ENCODE results near the gene AKAIN1.

The AKAIN1 gene

GRCh38 chr18:5158587-5158986, 38.5 kb downstream of the AKAIN1 start:
- no peak for FAIRE-seq

- FAIRE-seq, result no peak
These were observed 38.9 kb downstream of the AKAIN1 start for GRCh38 chr18:5158172-5158571.

GRCh38 chr18:5155907-5156287, 41.2 kb downstream of the AKAIN1 start:
- FAIRE-seq, result no peak

- FAIRE-seq, result no peak
These were observed 41.7 kb downstream of the AKAIN1 start for GRCh38 chr18:5155218-5155906.

- no peak for FAIRE-seq
These were observed 44.6 kb downstream of the AKAIN1 start for GRCh38 chr18:5152343-5153020.

- no peak for FAIRE-seq
These were observed 46.2 kb downstream of the AKAIN1 start for GRCh38 chr18:5150894-5151293.

- FAIRE-seq, result no peak
These were observed 51.0 kb downstream of the AKAIN1 start for GRCh38 chr18:5146093-5146492.

GRCh38 chr18:5145168-5145825, 51.8 kb downstream of the AKAIN1 start:
- FAIRE-seq, result no peak

- no peak for FAIRE-seq
These were observed 52.4 kb downstream of the AKAIN1 start for GRCh38 chr18:5144629-5145028.

- FAIRE-seq, result no peak
These were observed 54.2 kb downstream of the AKAIN1 start for GRCh38 chr18:5142859-5143258.

GRCh38 chr18:5142131-5142530, 54.9 kb downstream of the AKAIN1 start:
- no peak for FAIRE-seq

GRCh38 chr18:5137261-5137660, 59.8 kb downstream of the AKAIN1 start:
- no peak for FAIRE-seq

- FAIRE-seq, result no peak
These were observed 64.1 kb downstream of the AKAIN1 start for GRCh38 chr18:5132987-5133386.

GRCh38 chr18:5122272-5122671, 74.8 kb downstream of the AKAIN1 start:
- FAIRE-seq, result no peak

GRCh38 chr18:5110266-5110665, 86.8 kb downstream of the AKAIN1 start:
- no peak for FAIRE-seq

GRCh38 chr18:5107988-5108387, 89.1 kb downstream of the AKAIN1 start:
- no peak for FAIRE-seq

- FAIRE-seq, result no peak
These were observed 90.3 kb downstream of the AKAIN1 start for GRCh38 chr18:5106730-5107129.

- FAIRE-seq, result no peak
These were observed 92.8 kb downstream of the AKAIN1 start for GRCh38 chr18:5104246-5104645.

GRCh38 chr18:5103693-5104092, 93.4 kb downstream of the AKAIN1 start:
- FAIRE-seq, result no peak

GRCh38 chr18:5103286-5103685, 93.8 kb downstream of the AKAIN1 start:
- no peak for FAIRE-seq

GRCh38 chr18:5097116-5097703, 99.8 kb downstream of the AKAIN1 start:
- FAIRE-seq, result no peak

GRCh38 chr18:5095239-5095638, 101.8 kb downstream of the AKAIN1 start:
- FAIRE-seq, result no peak

- no peak for FAIRE-seq
These were observed 103.2 kb downstream of the AKAIN1 start for GRCh38 chr18:5093902-5094301.
